HG03045 (cell line): ENCODE results near the gene RBM11.

Experiments
- ATAC-seq: cut with Tn5 transposase; IDR thresholded peaks from one replicate; pipeline ENCODE4 v1.9.1; 2021; ENCODE audit warnings: mild to moderate bottlenecking, moderate library complexity; ENCODE audit not compliant: unreplicated experiment

Gene RBM11

DNA sequence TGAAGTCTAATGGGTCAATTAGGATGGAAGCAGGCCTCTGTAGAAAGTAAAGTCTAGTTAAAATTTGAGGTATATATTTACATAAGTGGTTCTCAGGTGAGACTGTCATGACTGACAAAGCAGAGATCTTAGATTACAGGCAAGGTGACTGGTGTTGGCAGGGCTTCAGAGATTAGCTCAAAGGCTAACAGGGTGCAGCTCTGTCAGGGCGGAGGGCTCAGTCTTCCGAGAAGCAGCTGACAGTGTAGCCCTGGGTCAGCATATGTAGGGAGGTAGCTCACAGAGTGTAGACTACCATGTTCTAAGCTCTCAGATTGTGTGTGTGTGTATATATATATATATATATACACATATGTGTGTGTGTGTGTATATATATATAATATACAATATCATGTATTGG lies 54.7 kb downstream of the RBM11 start:
- no peak for ATAC-seq

DNA sequence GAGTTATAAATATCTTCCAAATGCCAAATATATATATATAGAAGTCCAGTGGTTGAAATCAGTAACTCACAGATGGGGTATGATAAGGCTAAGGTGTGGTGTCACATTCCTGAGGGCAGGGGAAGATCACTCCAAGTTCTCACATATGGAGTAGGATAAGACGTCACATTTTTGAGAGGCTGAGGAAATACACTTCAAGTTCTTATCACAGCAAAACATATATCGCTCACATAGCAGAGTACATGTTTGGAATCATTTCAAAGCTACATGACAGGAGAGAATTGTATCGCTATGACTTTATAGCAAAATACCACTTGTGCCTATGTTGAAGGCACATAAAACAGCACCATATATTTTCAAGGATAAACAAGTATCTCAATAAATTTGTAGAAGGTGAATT lies 55.1 kb downstream of the RBM11 start:
- no peak for ATAC-seq

DNA sequence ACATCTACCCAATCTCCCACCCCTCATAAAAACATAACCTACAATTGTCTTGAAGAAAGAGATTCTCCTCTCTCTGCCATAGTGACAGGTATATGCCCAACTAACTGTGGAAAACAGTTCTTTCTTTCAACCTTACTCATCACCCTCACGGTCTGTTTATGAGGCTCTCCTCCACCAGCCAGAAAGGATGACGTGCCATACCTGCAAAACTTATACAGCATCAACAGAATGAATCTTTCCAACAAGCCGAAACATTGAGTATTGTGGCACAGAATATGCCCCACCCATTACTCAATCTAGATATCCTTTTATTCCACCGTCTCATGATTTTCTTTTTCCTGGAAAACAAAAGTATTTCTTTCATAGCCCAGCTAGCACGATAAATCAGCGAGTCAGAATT lies 55.7 kb downstream of the RBM11 start:
- ATAC-seq, result no peak

DNA sequence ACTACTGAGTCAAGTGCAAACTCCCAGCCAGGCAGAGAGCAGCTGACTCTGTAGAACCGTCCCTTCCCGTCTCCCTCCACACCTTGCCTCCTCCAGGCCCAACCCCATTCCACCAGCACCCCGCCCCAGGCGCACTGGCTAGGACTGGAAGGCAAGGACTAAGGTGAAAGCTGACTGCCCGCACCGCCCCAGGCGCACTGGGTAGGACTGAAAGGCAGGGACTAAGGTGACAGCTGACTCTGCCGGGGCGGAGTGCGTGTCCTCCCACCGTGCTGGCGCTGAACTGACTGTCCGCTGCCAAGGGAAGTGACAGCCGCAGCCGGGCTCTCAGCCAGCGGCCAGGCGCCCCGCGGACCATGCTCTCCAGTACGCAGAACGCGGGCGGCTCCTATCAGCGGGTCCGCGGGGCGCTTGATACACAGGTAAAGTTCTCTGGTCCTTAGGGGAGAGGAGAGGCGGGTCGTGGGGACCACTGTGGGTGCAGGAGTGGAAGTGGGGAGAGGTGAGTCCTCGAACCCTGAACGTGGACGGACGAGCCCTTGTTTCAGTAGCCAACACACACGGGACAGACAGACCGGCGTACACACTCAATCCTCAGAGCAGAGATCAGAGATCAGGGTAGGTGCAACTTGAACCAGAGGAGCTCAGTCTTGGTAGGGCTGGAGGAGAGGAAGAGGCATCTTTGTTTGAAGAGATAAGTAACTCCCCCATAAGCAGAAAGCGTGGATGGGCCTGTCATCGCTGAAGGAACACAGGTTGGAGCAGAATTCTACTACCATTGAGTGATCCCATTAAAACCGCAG lies 58.0 kb downstream of the RBM11 start:
- ATAC-seq, result no peak

DNA sequence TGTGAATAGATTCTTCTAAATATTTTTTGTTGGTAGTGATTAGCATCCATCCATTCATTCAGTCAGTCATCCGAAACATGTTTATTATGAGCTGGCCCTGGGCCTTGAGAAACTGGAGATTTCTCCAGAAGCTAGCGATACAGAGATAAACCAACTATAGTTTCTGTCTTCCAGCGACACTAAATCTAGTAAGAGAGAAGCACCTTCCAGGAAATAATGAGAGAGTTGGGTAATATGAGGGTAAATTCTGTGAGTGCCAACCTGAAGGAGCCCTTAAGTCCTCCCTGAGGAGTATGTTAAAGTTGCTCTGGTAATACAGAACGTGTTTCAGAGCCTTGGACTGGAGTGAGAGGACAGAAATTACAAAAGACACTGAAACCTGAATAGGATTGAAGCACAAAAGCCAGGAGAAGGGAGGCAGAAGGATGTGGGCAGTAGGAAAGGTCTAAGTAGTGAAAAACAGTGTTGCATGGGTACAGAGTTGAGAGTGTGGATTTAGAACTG lies 59.8 kb downstream of the RBM11 start:
- ATAC-seq, result no peak
